ENCODE measurements around the gene OR10A6.

The OR10A6 gene

GRCh38 chr11:7909585-7910285 lies 21.3 kb downstream of the OR10A6 start:
- DNase-seq (ENCODE audit: low read depth in 2 of 2) = no peak

- no peak for DNase-seq (ENCODE audit: low read depth in 2 of 2)
Measured at GRCh38 chr11:7907121-7907520, 23.9 kb downstream of the OR10A6 start.

- DNase-seq (ENCODE audit: low read depth in 2 of 2) = no peak
Measured at GRCh38 chr11:7906481-7906880, 24.6 kb downstream of the OR10A6 start.

- DNase-seq (ENCODE audit: low read depth in 2 of 2) = no peak
Measured at GRCh38 chr11:7905961-7906429, 25.1 kb downstream of the OR10A6 start.

GRCh38 chr11:7905549-7905948 lies 25.5 kb downstream of the OR10A6 start:
- DNase-seq (ENCODE audit: low read depth in 2 of 2) = no peak

- DNase-seq (ENCODE audit: low read depth in 2 of 2) = no peak
Measured at GRCh38 chr11:7904917-7905316, 26.2 kb downstream of the OR10A6 start.

- DNase-seq (ENCODE audit: low read depth in 2 of 2) = no peak
Measured at GRCh38 chr11:7903940-7904339, 27.1 kb downstream of the OR10A6 start.

GRCh38 chr11:7901319-7901854 lies 29.7 kb downstream of the OR10A6 start:
- no peak for DNase-seq (ENCODE audit: low read depth in 2 of 2)

- no peak for DNase-seq (ENCODE audit: low read depth in 2 of 2)
Measured at GRCh38 chr11:7900686-7901085, 30.4 kb downstream of the OR10A6 start.

GRCh38 chr11:7899418-7899817 lies 31.6 kb downstream of the OR10A6 start:
- DNase-seq (ENCODE audit: low read depth in 2 of 2) = no peak

- DNase-seq (ENCODE audit: low read depth in 2 of 2) = no peak
Measured at GRCh38 chr11:7898666-7899283, 32.3 kb downstream of the OR10A6 start.

- DNase-seq (ENCODE audit: low read depth in 2 of 2) = no peak
Measured at GRCh38 chr11:7896009-7896785, 34.9 kb downstream of the OR10A6 start.

- no peak for DNase-seq (ENCODE audit: low read depth in 2 of 2)
Measured at GRCh38 chr11:7894251-7894650, 36.8 kb downstream of the OR10A6 start.

GRCh38 chr11:7893796-7894195 lies 37.3 kb downstream of the OR10A6 start:
- no peak for DNase-seq (ENCODE audit: low read depth in 2 of 2)

- DNase-seq (ENCODE audit: low read depth in 2 of 2) = no peak
Measured at GRCh38 chr11:7892840-7893254, 38.2 kb downstream of the OR10A6 start.

- DNase-seq (ENCODE audit: low read depth in 2 of 2) = no peak
Measured at GRCh38 chr11:7892059-7892699, 38.9 kb downstream of the OR10A6 start.

- no peak for DNase-seq (ENCODE audit: low read depth in 2 of 2)
Measured at GRCh38 chr11:7890417-7891172, 40.5 kb downstream of the OR10A6 start.

- DNase-seq (ENCODE audit: low read depth in 2 of 2) = no peak
Measured at GRCh38 chr11:7889985-7890384, 41.1 kb downstream of the OR10A6 start.

GRCh38 chr11:7882860-7883259 lies 48.2 kb downstream of the OR10A6 start:
- DNase-seq (ENCODE audit: low read depth in 2 of 2) = no peak
